ENCODE data around the gene GADD45A. TPM values are rescaled to one million over a fixed set of nuclear protein-coding genes. Genes with fewer than 3 reads are reported as not detected.
A peak's percentile ranks its signal among the peaks of the same experiment; 100 is the strongest.

GADD45A gene
- total and polyA plus RNA-seq, 4 donors: 26.3 to 57.9 (median 33.4) TPM

GRCh38 chr1:67684526-67685066, 405 bp upstream of the GADD45A start:
- Histone ChIP-seq H3K27me3 (ENCODE audit: control insufficient read depth in 4 of 4, insufficient read depth in 4 of 4, low read length in 3 of 4) (no peaks in the 10 kb centered on the region), H3K9me3 (ENCODE audit: control insufficient read depth in 4 of 4, low read length in 3 of 4) (no peaks in the 10 kb centered on the region), H3K4me3 (ENCODE audit: low read depth in 1 of 3, low read length in 3 of 3) (peak overlapping the region in 2 of 3 donors; percentile 40 to 51), H3K4me1 (ENCODE audit: control insufficient read depth in 4 of 4, insufficient read depth in 4 of 4, low read length in 3 of 4) (peaks cover 0 to 28% (median 20%) of the 10 kb centered on the region in 4 donors), H3K36me3 (ENCODE audit: control insufficient read depth in 4 of 4, insufficient read depth in 3 of 4, low read depth in 1 of 4, low read length in 3 of 4) (peaks cover 5 to 13% (median 8%) of the 10 kb centered on the region in 4 donors), H3K27ac (ENCODE audit: low read depth in 1 of 2, low read length in 2 of 2) (peak overlapping the region; percentile 88 to 90), H3K9ac (ENCODE audit: low read depth in 1 of 2, low read length in 2 of 2) (peak overlapping the region; percentile 50 to 85)
- DNase-seq (ENCODE audit: low spot score): no peak
- WGBS: under 1% methylated on average over 20 of the region's 20 CpGs
- TF ChIP-seq HNF4A (conservative IDR thresholded peaks at IDR 0.05) (no peak), HNF4G (IDR thresholded peaks at IDR 0.05) (peak; percentile 14), RXRA (IDR thresholded peaks at IDR 0.05) (no peak), SP1 (IDR thresholded peaks at IDR 0.05) (no peak)

- Histone ChIP-seq H3K4me1 (ENCODE audit: control insufficient read depth in 4 of 4, insufficient read depth in 4 of 4, low read length in 3 of 4) (peaks cover 0 to 28% (median 20%) of the 10 kb centered on the region in 4 donors), H3K27me3 (ENCODE audit: control insufficient read depth in 4 of 4, insufficient read depth in 4 of 4, low read length in 3 of 4) (no peaks in the 10 kb centered on the region), H3K27ac (ENCODE audit: low read depth in 1 of 2, low read length in 2 of 2) (peak overlapping the region; percentile 88 to 97), H3K9me3 (ENCODE audit: control insufficient read depth in 4 of 4, low read length in 3 of 4) (no peaks in the 10 kb centered on the region), H3K36me3 (ENCODE audit: control insufficient read depth in 4 of 4, insufficient read depth in 3 of 4, low read depth in 1 of 4, low read length in 3 of 4) (peaks cover 5 to 13% (median 8%) of the 10 kb centered on the region in 4 donors), H3K4me3 (ENCODE audit: low read depth in 1 of 3, low read length in 3 of 3) (peak overlapping the region; percentile 74 to 98 (median 94)), H3K9ac (ENCODE audit: low read depth in 1 of 2, low read length in 2 of 2) (peak overlapping the region; percentile 84 to 94)
- WGBS: under 1% methylated on average over 65 of the region's 65 CpGs
- TF ChIP-seq ATF3 (IDR thresholded peaks at IDR 0.05) (no peak), RXRA (IDR thresholded peaks at IDR 0.05) (peak in 1 of 2 donors; percentile 40), EGR1 (IDR thresholded peaks at IDR 0.05; ENCODE audit: low read depth in 2 of 2) (no peak), HNF4A (conservative IDR thresholded peaks at IDR 0.05) (no peak), HNF4G (IDR thresholded peaks at IDR 0.05) (no peak)
- peak; percentile 70 for DNase-seq (ENCODE audit: low spot score)
These were observed 711 bp downstream of the GADD45A start for GRCh38 chr1:67685558-67686266.

GRCh38 chr1:67686267-67687197, 1.5 kb downstream of the GADD45A start:
- WGBS: under 1% methylated on average over 43 of the region's 43 CpGs
- Histone ChIP-seq H3K27me3 (ENCODE audit: control insufficient read depth in 4 of 4, insufficient read depth in 4 of 4, low read length in 3 of 4) (no peaks in the 10 kb centered on the region), H3K36me3 (ENCODE audit: control insufficient read depth in 4 of 4, insufficient read depth in 3 of 4, low read depth in 1 of 4, low read length in 3 of 4) (peaks cover 5 to 13% (median 8%) of the 10 kb centered on the region in 4 donors), H3K4me1 (ENCODE audit: control insufficient read depth in 4 of 4, insufficient read depth in 4 of 4, low read length in 3 of 4) (peaks cover 0 to 28% (median 20%) of the 10 kb centered on the region in 4 donors), H3K27ac (ENCODE audit: low read depth in 1 of 2, low read length in 2 of 2) (peak overlapping the region; percentile 88 to 97), H3K9ac (ENCODE audit: low read depth in 1 of 2, low read length in 2 of 2) (peak overlapping the region; percentile 70 to 94), H3K9me3 (ENCODE audit: control insufficient read depth in 4 of 4, low read length in 3 of 4) (no peaks in the 10 kb centered on the region), H3K4me3 (ENCODE audit: low read depth in 1 of 3, low read length in 3 of 3) (peak overlapping the region; percentile 74 to 98 (median 94))
- peak; percentile 74 for DNase-seq (ENCODE audit: low spot score)
- TF ChIP-seq TAF1 (conservative IDR thresholded peaks at IDR 0.05) (peak; percentile 79), GABPA (IDR thresholded peaks at IDR 0.05 in 1 of 2, conservative IDR thresholded peaks at IDR 0.05 in 1 of 2) (peak in 1 of 2 donors; percentile 5), SP1 (IDR thresholded peaks at IDR 0.05) (peak; percentile 86), NR2F2 (IDR thresholded peaks at IDR 0.05) (peak; percentile 33), EGR1 (IDR thresholded peaks at IDR 0.05; ENCODE audit: low read depth in 2 of 2) (no peak), RAD21 (IDR thresholded peaks at IDR 0.05) (peak in 1 of 2 donors; percentile 73), REST (IDR thresholded peaks at IDR 0.05) (peak; percentile 30), ZBTB33 (IDR thresholded peaks at IDR 0.05) (no peak), MAX (IDR thresholded peaks at IDR 0.05) (peak; percentile 53), FOXA2 (IDR thresholded peaks at IDR 0.05) (no peak), ATF3 (IDR thresholded peaks at IDR 0.05) (peak; percentile 94), YY1 (IDR thresholded peaks at IDR 0.05) (peak; percentile 63), HNF4A (conservative IDR thresholded peaks at IDR 0.05) (peak; percentile 84 to 86), JUND (IDR thresholded peaks at IDR 0.05) (peak; percentile 69 to 82), HNF4G (IDR thresholded peaks at IDR 0.05) (peak; percentile 64)
